Loucy (cell line): ENCODE data around the gene SST.

Experiments
- H2AFZ ChIP-seq: fragments of 200-600 bp; sonication (generic); 2 replicates; pipeline ENCODE4 v1.6.0; 2016; ENCODE audit warnings: antibody characterized with exemption, mild to moderate bottlenecking, low read length, moderate library complexity
- H3F3A ChIP-seq: fragments of 200-600 bp; 2 replicates; pipeline ENCODE4 v1.6.0; 2016; ENCODE audit warnings: antibody characterized with exemption, low read depth, mild to moderate bottlenecking
- H3K27me3 ChIP-seq: fragments of 200-600 bp; sonication (generic); 2 replicates; pipeline ENCODE4 v1.6.1; 2014; ENCODE audit warnings: low read length, mild to moderate bottlenecking; ENCODE audit not compliant: insufficient read depth, poor library complexity, severe bottlenecking
- H3K36me3 ChIP-seq: fragments of 200-600 bp; sonication (generic); 2 replicates; pipeline ENCODE4 v1.6.1; 2016; ENCODE audit warnings: low read length; ENCODE audit not compliant: insufficient read depth
- H3K4me1 ChIP-seq: fragments of 200-600 bp; sonication (generic); 2 replicates; pipeline ENCODE4 v1.5.1; 2014; ENCODE audit warnings: low read length, mild to moderate bottlenecking; ENCODE audit not compliant: insufficient read depth, poor library complexity, severe bottlenecking
- H3K4me2 ChIP-seq: fragments of 200-600 bp; sonication (generic); 2 replicates; pipeline ENCODE4 v1.6.0; 2014; ENCODE audit warnings: antibody characterized with exemption, low read length, low read depth, mild to moderate bottlenecking; ENCODE audit not compliant: poor library complexity, severe bottlenecking
- H3K4me3 ChIP-seq: fragments of 200-600 bp; sonication (generic); 2 replicates; pipeline ENCODE4 v1.5.1; 2014; ENCODE audit warnings: low read length, mild to moderate bottlenecking, mixed read lengths; ENCODE audit not compliant: poor library complexity, severe bottlenecking
- H3K79me2 ChIP-seq: fragments of 200-600 bp; sonication (generic); 2 replicates; pipeline ENCODE4 v1.6.1; 2014; ENCODE audit warnings: low read length; ENCODE audit not compliant: insufficient read depth
- H3K9ac ChIP-seq: fragments of 200-600 bp; sonication (generic); 2 replicates; pipeline ENCODE4 v1.6.0; 2014; ENCODE audit warnings: mild to moderate bottlenecking, low read depth, low read length, moderate library complexity; ENCODE audit not compliant: poor library complexity, severe bottlenecking
- H3K9me2 ChIP-seq: fragments of 200-600 bp; sonication (generic); replicated peaks from 2 replicates; pipeline ENCODE4 v1.6.1; 2016; ENCODE audit warnings: low read depth, low read length, mixed read lengths
- H3K9me3 ChIP-seq: fragments of 200-600 bp; sonication (generic); 2 replicates; pipeline ENCODE4 v1.6.1; 2014; ENCODE audit warnings: mild to moderate bottlenecking, antibody characterized with exemption, low read length, low read depth; ENCODE audit not compliant: insufficient read depth
- H4K20me1 ChIP-seq: fragments of 200-600 bp; sonication (generic); 2 replicates; pipeline ENCODE4 v1.6.0; 2014; ENCODE audit warnings: antibody characterized with exemption, low read length, mild to moderate bottlenecking; ENCODE audit not compliant: insufficient read depth, poor library complexity, severe bottlenecking
- EZH2phosphoT487 ChIP-seq: fragments of 200-600 bp; IDR thresholded peaks from 2 replicates; pipeline ENCODE4 v1.6.1; 2018; ENCODE audit warnings: antibody characterized with exemption, mild to moderate bottlenecking, moderate library complexity, borderline replicate concordance
- TF ChIP-seq, protein P1 (sequence below): fragments of 200-600 bp; sonication (generic); conservative IDR thresholded peaks from 2 replicates; pipeline ENCODE4 v1.5.1; 2014; ENCODE audit warnings: mild to moderate bottlenecking, antibody characterized with exemption, low read length

The SST gene

GRCh38 chr3:187717572-187717971, 47.4 kb upstream of the SST start:
- Histone ChIP-seq H2AFZ (no peak overlapping the region), H3K4me3 (no peak overlapping the region), H3K4me1 (no peaks in the 10 kb centered on the region), H3K9ac (no peak overlapping the region), H3K9me2 (no peaks in the 10 kb centered on the region), H4K20me1 (no peaks in the 10 kb centered on the region), H3K79me2 (no peaks in the 10 kb centered on the region), H3K36me3 (peaks cover 21% of the 10 kb centered on the region; the same call in 1 of the 2 replicates), H3K9me3 (no peaks in the 10 kb centered on the region), H3K4me2 (no peak overlapping the region), H3K27me3 (no peaks in the 10 kb centered on the region), H3F3A (no peaks in the 10 kb centered on the region)
- no peak for TF ChIP-seq EZH2phosphoT487
- TF ChIP-seq, protein P1, sequence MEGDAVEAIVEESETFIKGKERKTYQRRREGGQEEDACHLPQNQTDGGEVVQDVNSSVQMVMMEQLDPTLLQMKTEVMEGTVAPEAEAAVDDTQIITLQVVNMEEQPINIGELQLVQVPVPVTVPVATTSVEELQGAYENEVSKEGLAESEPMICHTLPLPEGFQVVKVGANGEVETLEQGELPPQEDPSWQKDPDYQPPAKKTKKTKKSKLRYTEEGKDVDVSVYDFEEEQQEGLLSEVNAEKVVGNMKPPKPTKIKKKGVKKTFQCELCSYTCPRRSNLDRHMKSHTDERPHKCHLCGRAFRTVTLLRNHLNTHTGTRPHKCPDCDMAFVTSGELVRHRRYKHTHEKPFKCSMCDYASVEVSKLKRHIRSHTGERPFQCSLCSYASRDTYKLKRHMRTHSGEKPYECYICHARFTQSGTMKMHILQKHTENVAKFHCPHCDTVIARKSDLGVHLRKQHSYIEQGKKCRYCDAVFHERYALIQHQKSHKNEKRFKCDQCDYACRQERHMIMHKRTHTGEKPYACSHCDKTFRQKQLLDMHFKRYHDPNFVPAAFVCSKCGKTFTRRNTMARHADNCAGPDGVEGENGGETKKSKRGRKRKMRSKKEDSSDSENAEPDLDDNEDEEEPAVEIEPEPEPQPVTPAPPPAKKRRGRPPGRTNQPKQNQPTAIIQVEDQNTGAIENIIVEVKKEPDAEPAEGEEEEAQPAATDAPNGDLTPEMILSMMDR, result no peak

GRCh38 chr3:187714404-187714979, 44.3 kb upstream of the SST start:
- TF ChIP-seq, protein P1, result peak; percentile 99
- no peak for TF ChIP-seq EZH2phosphoT487
- no peak overlapping the region for H3K4me3 ChIP-seq
- H3K27me3 ChIP-seq, result no peaks in the 10 kb centered on the region
- peak overlapping the region; percentile 23 for H3K4me2 ChIP-seq
- no peaks in the 10 kb centered on the region for H4K20me1 ChIP-seq
- no peaks in the 10 kb centered on the region for H3K36me3 ChIP-seq
- H3K9ac ChIP-seq, result no peak overlapping the region
- no peaks in the 10 kb centered on the region for H3K9me2 ChIP-seq
- peak overlapping the region; percentile 71 for H2AFZ ChIP-seq
- H3K9me3 ChIP-seq, result no peaks in the 10 kb centered on the region
- H3K4me1 ChIP-seq, result no peaks in the 10 kb centered on the region
- H3K79me2 ChIP-seq, result no peaks in the 10 kb centered on the region
- H3F3A ChIP-seq, result no peaks in the 10 kb centered on the region

GRCh38 chr3:187713504-187713903, 43.3 kb upstream of the SST start:
- Histone ChIP-seq H3K4me2 (peak overlapping the region; percentile 23), H3K9ac (no peak overlapping the region), H3K36me3 (no peaks in the 10 kb centered on the region), H3K9me2 (no peaks in the 10 kb centered on the region), H3K9me3 (no peaks in the 10 kb centered on the region), H4K20me1 (no peaks in the 10 kb centered on the region), H3K4me1 (no peaks in the 10 kb centered on the region), H3K27me3 (no peaks in the 10 kb centered on the region), H3K4me3 (peak overlapping the region; percentile 12), H2AFZ (peak overlapping the region; percentile 71), H3F3A (no peaks in the 10 kb centered on the region), H3K79me2 (no peaks in the 10 kb centered on the region)
- TF ChIP-seq, protein P1, result no peak
- TF ChIP-seq EZH2phosphoT487, result no peak
